DMS53 (cell line): ENCODE measurements around the gene SYNJ2.
"Not testable (repeated sequence)": the region's sequence is repeated elsewhere in the genome, so short reads cannot be mapped to it uniquely, and the experiment has no call there.

Experiments used
- DNase-seq: peaks from one replicate; lab custom pipeline; 2025; lab: John Stamatoyannopoulos, UW

The SYNJ2 gene

GRCh38 chr6:157956171-157956730 is 25.4 kb upstream of the SYNJ2 start:
- DNase-seq, result no peak

GRCh38 chr6:157959451-157960227 is 22.0 kb upstream of the SYNJ2 start:
- no peak for DNase-seq

- DNase-seq, result no peak
Observed at GRCh38 chr6:157961153-157961831, 20.4 kb upstream of the SYNJ2 start.

- no peak for DNase-seq
Observed at GRCh38 chr6:157961832-157962575, 19.7 kb upstream of the SYNJ2 start.

- no peak for DNase-seq
Observed at GRCh38 chr6:157962601-157963302, 18.9 kb upstream of the SYNJ2 start.

GRCh38 chr6:157964100-157964499 is 17.6 kb upstream of the SYNJ2 start:
- peak; percentile 28 for DNase-seq

GRCh38 chr6:157965387-157965786 is 16.3 kb upstream of the SYNJ2 start:
- DNase-seq, result no peak

- no peak for DNase-seq
Observed at GRCh38 chr6:157966589-157966977, 15.1 kb upstream of the SYNJ2 start.

GRCh38 chr6:157967020-157967419 is 14.6 kb upstream of the SYNJ2 start:
- DNase-seq, result peak; percentile 79

- DNase-seq, result no peak
Observed at GRCh38 chr6:157967486-157967885, 14.2 kb upstream of the SYNJ2 start.

- not testable (repeated sequence) for DNase-seq
Observed at GRCh38 chr6:157972177-157972576, 9.5 kb upstream of the SYNJ2 start.

GRCh38 chr6:157974341-157974894 is 7.2 kb upstream of the SYNJ2 start:
- peak; percentile 45 for DNase-seq

- DNase-seq, result peak; percentile 44
Observed at GRCh38 chr6:157974967-157975366, 6.7 kb upstream of the SYNJ2 start.

- no peak for DNase-seq
Observed at GRCh38 chr6:157975456-157975855, 6.2 kb upstream of the SYNJ2 start.

GRCh38 chr6:157976345-157977175 is 5.1 kb upstream of the SYNJ2 start:
- DNase-seq, result no peak

GRCh38 chr6:157977176-157977804 is 4.4 kb upstream of the SYNJ2 start:
- DNase-seq, result no peak

GRCh38 chr6:157978021-157978783 is 3.5 kb upstream of the SYNJ2 start:
- DNase-seq, result no peak

GRCh38 chr6:157980288-157981131 is 1.2 kb upstream of the SYNJ2 start:
- DNase-seq, result no peak

GRCh38 chr6:157981132-157981394 is 600 bp upstream of the SYNJ2 start:
- peak; percentile 57 for DNase-seq
